ENCODE measurements around the gene TAS2R50.

- TF ChIP-seq EZH2phosphoT487 (IDR thresholded peaks at IDR 0.05; ENCODE audit: borderline replicate concordance, low read length) (no peak), CTCF (IDR thresholded peaks at IDR 0.05; ENCODE audit: low read depth, low read length, poor library complexity, severe bottlenecking) (no peak)
These were observed 21.2 kb downstream of the TAS2R50 start for GRCh38 chr12:10965476-10965875.

Measured in DOHH2 (cell line).